Measurements from ENCODE around the gene ADORA1.

Gene ADORA1

DNA sequence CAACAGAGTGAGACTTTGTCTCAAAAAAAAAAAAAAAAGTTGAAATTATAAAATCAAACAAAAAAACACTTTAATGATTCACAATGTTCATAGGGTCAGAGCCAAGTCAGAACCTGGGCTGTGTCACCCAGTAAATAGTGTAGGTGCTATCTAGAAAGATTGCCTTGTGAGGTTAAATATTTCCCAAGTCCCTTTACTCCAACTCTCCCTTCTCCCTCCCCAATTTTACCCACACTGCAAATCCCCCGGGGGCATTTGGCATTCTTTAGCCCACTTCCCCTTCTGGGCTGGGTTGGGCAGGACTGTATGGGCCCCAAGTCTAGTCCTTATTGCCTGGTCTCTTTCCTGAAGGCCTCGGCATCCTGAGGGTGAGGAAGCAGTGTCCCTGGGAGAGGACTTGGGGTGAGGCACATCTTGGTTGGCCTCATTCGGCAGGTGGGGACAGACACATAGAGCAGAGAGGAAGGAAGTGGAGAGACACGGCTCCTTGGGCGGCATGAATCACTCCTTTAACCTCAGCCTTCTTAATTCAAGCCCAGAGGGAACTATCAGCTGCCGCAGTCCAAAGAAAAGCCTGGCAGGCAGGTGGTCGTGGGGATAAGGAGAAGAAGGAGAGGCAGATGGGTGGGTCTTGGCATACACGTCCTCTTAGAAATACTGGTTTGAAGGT, 8.2 kb downstream of the ADORA1 start:
- no peak overlapping the region for H3K4me3 ChIP-seq (ENCODE audit: low read depth, low read length)
- TF ChIP-seq, protein P1, sequence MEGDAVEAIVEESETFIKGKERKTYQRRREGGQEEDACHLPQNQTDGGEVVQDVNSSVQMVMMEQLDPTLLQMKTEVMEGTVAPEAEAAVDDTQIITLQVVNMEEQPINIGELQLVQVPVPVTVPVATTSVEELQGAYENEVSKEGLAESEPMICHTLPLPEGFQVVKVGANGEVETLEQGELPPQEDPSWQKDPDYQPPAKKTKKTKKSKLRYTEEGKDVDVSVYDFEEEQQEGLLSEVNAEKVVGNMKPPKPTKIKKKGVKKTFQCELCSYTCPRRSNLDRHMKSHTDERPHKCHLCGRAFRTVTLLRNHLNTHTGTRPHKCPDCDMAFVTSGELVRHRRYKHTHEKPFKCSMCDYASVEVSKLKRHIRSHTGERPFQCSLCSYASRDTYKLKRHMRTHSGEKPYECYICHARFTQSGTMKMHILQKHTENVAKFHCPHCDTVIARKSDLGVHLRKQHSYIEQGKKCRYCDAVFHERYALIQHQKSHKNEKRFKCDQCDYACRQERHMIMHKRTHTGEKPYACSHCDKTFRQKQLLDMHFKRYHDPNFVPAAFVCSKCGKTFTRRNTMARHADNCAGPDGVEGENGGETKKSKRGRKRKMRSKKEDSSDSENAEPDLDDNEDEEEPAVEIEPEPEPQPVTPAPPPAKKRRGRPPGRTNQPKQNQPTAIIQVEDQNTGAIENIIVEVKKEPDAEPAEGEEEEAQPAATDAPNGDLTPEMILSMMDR (IDR thresholded peaks at IDR 0.05; ENCODE audit: insufficient read depth, low read depth, low read length, missing control alignments), result no peak
- DNase-seq (ENCODE audit: low read depth), result no peak

DNA sequence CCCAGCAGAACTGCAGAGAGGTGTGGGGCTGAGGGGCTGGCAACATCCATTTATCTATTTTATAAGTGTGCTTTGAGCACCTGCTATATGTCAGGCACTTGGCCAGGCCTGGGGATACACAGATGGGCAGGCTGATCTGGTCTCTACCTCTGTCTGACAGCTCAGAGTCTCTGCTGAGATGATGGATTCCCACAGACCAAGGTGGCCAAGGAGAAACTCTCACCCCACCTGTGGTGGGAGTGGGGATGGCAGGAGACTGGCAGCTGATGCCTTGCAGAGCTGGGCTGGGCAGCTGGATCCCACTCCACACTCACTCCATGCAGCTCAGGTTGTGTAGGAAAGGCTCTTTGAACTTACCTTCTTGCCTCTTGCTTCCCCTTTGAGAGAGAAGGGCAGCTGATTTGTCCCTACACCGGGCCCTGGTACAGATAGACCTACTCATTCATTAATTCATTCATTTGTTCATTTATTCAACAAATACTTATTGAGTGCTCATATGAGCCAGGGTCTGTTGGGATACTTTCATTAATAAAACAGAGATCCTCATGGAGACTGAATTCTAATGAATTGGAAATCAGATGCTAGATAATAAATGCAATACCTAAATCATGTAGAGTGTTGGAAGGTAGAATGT, 9.0 kb downstream of the ADORA1 start:
- no peak for DNase-seq (ENCODE audit: low read depth)
- H3K4me3 ChIP-seq (ENCODE audit: low read depth, low read length), result no peak overlapping the region
- TF ChIP-seq, protein P1 (IDR thresholded peaks at IDR 0.05; ENCODE audit: insufficient read depth, low read depth, low read length, missing control alignments), result peak; percentile 8

DNA sequence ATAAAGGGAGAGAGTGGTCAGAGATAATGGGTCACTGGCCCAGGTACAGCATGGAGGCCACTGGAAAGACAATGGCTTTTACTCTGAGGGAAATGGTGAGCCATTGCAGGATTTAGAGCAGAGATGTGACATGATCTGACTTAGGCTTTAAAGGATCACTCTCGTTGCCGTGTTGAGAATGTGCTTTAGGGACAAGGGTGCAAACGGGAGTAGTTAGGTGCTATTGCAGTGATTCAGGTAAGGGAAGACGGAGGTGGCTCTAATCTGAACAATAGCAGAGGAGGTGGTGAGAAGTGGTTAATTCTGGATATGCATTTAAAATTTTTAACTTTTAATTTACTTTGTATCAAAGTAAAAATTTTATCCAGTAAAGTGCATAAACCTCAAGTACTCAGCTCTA, 9.8 kb downstream of the ADORA1 start:
- DNase-seq (ENCODE audit: low read depth), result no peak
- no peak overlapping the region for H3K4me3 ChIP-seq (ENCODE audit: low read depth, low read length)
- TF ChIP-seq, protein P1 (IDR thresholded peaks at IDR 0.05; ENCODE audit: insufficient read depth, low read depth, low read length, missing control alignments), result no peak

DNA sequence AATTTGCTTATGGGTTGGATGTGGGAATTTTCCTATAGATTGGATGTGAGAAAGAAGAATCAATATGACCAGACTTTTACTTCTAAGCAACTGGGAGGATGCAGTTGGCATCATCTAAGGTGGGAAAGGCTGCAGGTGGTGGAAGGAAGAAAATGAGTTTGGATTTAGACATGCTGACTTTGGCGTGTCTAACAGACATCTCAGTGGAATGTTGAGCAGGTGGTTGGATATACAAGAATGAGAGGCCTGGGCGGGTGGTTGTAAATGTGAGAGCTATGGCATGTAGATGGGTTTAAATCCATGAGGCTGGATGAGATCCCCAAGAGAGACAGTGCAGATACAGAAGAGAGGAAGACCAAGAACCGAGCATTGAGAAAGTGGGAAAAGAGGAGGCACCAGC, 10.5 kb downstream of the ADORA1 start:
- no peak for DNase-seq (ENCODE audit: low read depth)
- H3K4me3 ChIP-seq (ENCODE audit: low read depth, low read length), result no peak overlapping the region
- TF ChIP-seq, protein P1 (IDR thresholded peaks at IDR 0.05; ENCODE audit: insufficient read depth, low read depth, low read length, missing control alignments), result no peak

DNA sequence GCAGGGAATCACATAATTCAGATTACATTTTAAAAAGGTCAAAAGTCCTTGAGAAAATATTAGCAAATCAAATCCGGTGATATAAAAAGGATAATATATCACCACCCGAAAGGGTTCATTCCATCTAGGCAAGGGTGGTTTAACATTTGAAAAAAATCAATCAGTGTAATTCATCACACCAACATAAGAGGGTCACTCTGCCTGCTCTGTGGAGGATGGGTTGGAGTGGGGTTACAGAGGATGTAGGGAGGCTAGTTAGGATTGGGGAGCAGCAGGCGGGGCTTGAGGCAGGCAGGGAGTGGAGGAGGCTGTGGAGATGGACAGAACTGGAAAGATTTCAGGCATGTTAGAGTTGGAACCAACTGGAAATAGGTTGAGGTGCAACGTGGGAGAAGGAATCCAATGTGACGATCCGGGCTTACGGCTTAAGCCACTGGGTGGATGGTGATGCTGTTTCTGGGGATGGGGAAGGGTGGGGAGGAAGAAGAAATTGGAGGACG, 12.5 kb downstream of the ADORA1 start:
- TF ChIP-seq, protein P1 (IDR thresholded peaks at IDR 0.05; ENCODE audit: insufficient read depth, low read depth, low read length, missing control alignments), result no peak
- H3K4me3 ChIP-seq (ENCODE audit: low read depth, low read length), result no peak overlapping the region
- DNase-seq (ENCODE audit: low read depth), result no peak

DNA sequence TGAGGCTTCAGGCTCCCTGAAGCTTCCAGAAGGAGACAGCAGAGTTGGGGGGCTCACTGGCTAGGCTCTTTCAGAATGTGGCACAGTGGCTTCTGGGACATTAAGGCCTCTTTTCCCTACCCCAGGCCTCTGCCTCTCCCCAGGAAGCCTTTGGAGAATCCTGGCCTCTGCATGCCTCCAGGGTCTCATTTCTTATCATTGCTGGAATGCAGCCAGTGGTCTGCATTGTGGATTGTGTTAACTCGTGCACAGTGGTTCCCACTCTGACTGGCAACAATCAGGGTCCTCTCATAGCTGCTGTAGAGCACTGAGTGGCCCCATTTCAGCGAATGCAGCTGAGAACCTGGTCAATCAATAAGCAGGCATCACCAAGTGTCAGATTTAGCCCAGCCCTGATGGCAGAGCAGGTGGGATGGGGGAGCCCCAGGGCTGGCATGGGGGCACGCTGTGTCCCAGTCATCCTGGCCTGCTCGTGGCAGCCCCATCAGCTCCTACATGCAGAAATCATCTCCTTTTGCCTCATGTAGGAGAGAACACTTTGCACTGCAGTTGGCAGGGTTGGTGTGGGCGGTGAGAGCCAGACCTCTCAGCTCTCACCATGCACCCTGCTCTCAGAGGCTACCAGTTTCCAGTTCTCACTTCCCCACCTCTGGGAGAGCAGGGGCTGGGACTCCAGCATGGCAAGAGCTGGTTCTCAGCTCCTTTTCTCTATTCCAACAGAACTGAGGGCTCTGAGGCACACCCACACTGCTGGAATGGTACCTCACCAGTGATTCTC, 13.4 kb downstream of the ADORA1 start:
- TF ChIP-seq, protein P1 (IDR thresholded peaks at IDR 0.05; ENCODE audit: insufficient read depth, low read depth, low read length, missing control alignments), result no peak
- H3K4me3 ChIP-seq (ENCODE audit: low read depth, low read length), result no peak overlapping the region
- DNase-seq (ENCODE audit: low read depth), result no peak
